ENCODE measurements around the gene CLEC4G.
A peak's percentile ranks its signal among the peaks of the same experiment; 100 is the strongest.
"Not testable (repeated sequence)": the region's sequence is repeated elsewhere in the genome, so short reads cannot be mapped to it uniquely, and the experiment has no call there.

CLEC4G gene

DNA sequence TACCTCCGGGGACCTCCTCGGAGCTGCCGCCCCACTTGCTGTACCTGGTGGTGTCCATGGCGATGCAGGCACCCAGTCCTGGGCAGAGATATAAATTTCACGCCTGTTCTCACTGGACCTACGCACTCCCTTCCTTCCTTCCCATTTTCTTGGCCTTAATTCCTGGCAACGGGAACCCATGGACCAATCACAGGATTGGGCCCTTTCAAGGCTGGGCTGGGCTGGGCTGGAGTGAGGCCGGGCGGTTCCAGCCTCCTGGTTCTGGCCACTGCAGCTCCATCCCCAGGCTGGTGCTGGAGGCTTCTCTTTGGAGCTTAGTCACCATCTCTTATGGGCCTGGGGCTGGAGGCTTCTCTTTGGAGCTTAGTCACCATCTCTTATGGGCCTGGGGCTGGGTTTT lies at the start of gene CLEC4G:
Gene CLEC4G (minus strand): TSS at position 66 of the 400 bp plus-strand sequence. CDS start 8 bp downstream, at position 58.
- no peak for DNase-seq (ENCODE audit: low read depth)

DNA sequence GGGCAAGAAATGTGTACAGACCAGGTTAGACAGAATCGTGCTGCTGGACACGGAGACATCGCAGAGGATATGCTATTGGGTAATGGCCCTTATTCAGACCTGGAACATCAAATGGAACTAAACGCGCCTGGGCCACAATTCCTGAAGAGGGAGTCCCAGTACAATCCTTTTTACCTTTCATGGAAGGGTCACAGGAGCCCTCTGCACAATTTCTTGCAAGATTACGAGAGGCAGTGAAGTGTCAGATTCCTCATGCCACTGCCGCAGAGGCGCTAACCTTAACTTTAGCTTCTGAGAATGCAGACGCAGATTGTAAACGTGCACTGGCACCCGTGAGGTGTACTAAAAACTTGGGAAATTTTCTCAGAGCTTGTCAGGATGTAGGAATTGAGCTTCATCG lies 49.2 kb upstream of the CLEC4G start:
- DNase-seq (ENCODE audit: low read depth) = no peak

DNA sequence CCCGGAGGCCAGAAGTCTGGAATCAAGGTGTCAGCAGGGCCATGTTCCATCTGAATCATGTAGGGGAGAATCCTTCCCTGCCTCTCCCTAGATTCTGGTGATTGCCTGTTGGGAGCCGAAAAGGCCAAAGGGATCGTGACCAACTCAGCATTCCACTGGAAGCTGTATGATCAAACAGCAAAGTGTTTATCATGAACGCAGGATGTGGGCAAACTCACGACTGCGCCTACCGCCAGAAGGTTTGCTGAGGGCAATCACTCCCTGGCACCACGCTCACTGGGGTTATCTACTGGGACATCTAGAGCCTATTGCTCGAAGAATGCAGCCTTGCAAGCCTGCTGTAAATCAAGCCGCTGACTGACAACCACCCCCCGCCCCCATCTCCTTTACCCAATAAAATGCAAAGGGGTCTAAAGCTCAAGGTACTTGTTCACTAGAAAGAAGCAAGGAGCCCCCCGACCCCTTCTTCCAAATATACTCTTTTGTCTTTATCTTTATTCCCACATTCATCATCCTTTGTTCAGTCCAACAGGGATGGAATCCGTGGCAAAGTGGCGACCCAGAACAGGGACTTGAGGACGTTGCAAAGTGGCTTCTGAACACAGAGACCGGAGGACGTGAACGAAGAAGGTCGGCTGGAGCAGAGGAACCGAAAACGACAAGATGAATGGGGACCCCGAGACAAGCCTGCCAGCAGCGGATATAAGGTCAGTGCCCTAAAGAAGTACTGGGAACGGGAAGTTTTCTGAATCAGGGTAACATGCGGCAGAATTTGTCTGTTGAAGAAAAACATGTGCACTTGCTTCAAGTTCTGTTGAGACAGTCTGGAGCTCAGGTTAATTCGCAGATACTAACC lies 47.9 kb upstream of the CLEC4G start:
- DNase-seq (ENCODE audit: low read depth) = no peak

- no peak for DNase-seq (ENCODE audit: low read depth)
Measured at GRCh38 chr19:7778081-7778480, 46.2 kb upstream of the CLEC4G start.

DNA sequence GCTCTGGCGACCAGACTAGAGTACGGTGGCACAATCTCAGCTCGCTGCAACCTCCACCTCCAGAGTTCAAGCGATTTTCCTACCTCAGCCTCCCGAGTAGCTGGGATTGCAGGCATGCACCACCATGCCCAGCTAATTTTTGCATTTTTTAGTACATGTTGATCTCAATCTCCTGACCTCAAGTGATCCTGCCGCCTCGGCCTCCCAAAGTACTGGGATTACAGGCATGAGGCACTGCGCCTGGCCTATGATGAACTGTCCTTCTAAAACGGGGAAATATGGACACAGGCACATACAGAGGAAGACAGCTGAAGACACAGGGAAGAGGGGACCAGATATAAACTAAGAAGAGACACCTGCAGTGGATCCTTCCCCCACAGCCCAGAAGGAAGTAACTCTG lies 43.9 kb upstream of the CLEC4G start:
- DNase-seq (ENCODE audit: low read depth) = no peak

GRCh38 chr19:7773841-7774240 lies 41.9 kb upstream of the CLEC4G start:
- no peak for DNase-seq (ENCODE audit: low read depth)

- DNase-seq (ENCODE audit: low read depth) = peak; percentile 62
Measured at GRCh38 chr19:7772752-7773291, 40.9 kb upstream of the CLEC4G start.

DNA sequence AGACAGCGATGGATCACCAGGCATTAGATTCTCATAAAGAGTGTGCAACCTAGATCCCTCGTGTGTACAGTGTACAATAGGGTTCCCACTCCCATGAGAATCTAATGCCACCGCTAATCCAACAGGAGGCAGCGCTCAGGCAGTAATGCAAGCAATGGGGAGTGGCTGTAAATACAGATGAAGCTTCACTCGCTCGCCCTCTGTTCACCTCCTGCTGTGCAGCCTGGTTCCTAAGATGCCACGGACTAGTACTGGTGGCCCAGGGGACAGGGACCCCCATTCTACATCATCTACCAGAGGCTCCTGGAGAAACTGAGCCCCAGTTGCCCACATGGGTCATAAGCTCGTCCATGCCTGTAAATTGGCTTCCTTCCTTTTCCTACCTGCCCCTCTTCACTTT lies 39.2 kb upstream of the CLEC4G start:
- no peak for DNase-seq (ENCODE audit: low read depth)

DNA sequence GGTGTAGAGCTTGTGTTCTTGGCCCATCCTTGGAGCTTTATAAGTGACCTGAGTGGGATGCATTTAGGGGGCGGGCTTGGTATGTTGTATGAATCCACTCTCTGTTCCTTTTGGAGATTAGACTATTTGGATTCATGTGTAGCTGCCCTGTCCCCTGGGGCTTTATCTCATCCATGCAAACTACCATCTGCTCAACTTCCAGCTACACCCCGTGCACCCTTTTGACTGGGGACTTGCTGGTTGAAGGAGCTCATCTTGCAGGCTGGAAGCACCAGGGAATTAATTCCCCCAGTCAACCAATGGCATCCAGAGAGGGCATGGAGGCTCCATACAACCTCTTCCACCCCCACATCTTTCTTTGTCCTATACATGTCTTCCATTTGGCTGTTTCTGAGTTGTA lies 37.3 kb upstream of the CLEC4G start:
- no peak for DNase-seq (ENCODE audit: low read depth)

DNA sequence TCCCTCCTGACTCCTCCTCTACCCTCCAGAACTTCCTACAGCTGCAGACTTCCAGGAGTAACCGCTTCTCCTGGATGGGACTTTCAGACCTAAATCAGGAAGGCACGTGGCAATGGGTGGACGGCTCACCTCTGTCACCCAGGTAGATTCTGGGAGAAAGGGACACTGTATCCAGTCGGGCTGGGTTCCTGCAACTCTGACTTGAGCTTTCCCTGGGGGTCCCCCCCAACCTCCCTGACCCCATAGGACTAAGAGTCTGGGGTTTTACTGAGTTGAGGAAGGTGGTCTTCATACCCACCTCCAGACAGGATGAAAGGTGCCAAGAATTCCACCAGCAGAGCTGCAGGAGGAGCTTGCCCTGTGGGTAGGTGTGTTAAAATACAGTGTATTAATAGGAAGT lies 35.6 kb upstream of the CLEC4G start:
- DNase-seq (ENCODE audit: low read depth) = no peak

GRCh38 chr19:7766535-7766934 lies 34.6 kb upstream of the CLEC4G start:
- no peak for DNase-seq (ENCODE audit: low read depth)

DNA sequence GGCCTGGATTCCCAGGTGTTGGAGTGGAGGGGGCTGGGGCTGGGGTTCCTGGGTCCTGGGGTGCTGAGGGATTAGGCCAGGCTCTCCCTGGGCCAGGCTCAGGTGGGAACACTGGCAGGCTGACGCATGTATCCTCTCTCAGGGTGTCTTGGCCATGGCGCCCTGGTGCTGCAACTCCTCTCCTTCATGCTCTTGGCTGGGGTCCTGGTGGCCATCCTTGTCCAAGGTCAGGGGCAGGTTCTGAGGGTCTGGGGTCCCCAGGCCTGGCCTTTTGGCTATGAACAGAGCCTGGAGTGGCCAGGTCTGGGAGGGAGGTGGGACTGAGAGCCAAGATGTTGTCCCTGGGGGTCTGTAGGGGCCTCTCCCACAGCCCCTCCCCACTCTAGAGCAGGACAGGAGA lies 33.1 kb upstream of the CLEC4G start:
- not testable (repeated sequence) for DNase-seq (ENCODE audit: low read depth)

- DNase-seq (ENCODE audit: low read depth) = not testable (repeated sequence)
Measured at GRCh38 chr19:7764157-7764556, 32.2 kb upstream of the CLEC4G start.

DNA sequence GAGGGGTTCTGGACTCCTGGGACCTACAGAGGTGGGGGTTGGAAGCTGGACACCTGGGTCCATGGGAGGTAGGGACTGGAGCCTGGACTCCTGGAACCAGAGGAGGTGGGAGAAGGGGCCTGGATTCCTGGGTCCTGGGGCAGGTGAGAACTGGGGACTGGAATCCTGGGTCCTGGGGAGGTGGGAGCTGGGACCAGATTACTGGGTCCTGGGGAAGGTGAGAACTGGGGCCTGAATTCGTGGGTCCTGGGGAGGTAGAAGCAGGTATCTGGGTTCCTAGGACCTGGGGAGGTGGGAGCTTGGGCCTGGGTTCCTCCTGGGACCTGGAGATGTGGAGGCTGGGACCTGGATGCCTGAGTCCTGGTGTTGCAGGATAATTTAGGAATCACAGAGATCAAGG lies 31.8 kb upstream of the CLEC4G start:
- DNase-seq (ENCODE audit: low read depth) = no peak

GRCh38 chr19:7762719-7763293 lies 30.9 kb upstream of the CLEC4G start, which contains the start of gene CLEC4M:
CLEC4M (plus strand) TSS chr19:7763243; CDS start chr19:7763267, 24 bp downstream.
- no peak for DNase-seq (ENCODE audit: low read depth)

- DNase-seq (ENCODE audit: low read depth) = no peak
Measured at GRCh38 chr19:7759156-7759555, 27.2 kb upstream of the CLEC4G start.

- DNase-seq (ENCODE audit: low read depth) = no peak
Measured at GRCh38 chr19:7757358-7757757, 25.4 kb upstream of the CLEC4G start.

GRCh38 chr19:7756258-7756657 lies 24.3 kb upstream of the CLEC4G start:
- no peak for DNase-seq (ENCODE audit: low read depth)

GRCh38 chr19:7751157-7751783 lies 19.4 kb upstream of the CLEC4G start:
- DNase-seq (ENCODE audit: low read depth) = no peak

DNA sequence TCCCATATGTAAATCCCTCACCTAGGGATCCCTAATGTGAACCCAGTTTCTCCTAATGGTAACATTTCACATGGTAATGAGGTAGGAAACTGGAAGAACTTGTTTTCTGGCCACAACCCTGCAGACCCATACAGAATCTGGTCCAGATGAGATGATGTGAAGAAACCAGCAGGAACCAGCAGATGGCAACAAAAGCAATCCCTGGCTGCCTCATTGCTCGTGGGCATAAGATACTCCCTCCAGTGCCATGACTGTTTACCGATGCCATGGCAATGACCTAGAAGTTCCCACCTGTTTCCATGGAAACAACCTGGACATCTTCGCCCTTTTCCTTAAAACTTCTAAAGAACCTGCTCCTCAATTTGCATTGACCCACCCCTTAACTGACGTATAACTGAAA lies 16.8 kb upstream of the CLEC4G start:
- no peak for DNase-seq (ENCODE audit: low read depth)

- no peak for DNase-seq (ENCODE audit: low read depth)
Measured at GRCh38 chr19:7748171-7748570, 16.3 kb upstream of the CLEC4G start.

DNA sequence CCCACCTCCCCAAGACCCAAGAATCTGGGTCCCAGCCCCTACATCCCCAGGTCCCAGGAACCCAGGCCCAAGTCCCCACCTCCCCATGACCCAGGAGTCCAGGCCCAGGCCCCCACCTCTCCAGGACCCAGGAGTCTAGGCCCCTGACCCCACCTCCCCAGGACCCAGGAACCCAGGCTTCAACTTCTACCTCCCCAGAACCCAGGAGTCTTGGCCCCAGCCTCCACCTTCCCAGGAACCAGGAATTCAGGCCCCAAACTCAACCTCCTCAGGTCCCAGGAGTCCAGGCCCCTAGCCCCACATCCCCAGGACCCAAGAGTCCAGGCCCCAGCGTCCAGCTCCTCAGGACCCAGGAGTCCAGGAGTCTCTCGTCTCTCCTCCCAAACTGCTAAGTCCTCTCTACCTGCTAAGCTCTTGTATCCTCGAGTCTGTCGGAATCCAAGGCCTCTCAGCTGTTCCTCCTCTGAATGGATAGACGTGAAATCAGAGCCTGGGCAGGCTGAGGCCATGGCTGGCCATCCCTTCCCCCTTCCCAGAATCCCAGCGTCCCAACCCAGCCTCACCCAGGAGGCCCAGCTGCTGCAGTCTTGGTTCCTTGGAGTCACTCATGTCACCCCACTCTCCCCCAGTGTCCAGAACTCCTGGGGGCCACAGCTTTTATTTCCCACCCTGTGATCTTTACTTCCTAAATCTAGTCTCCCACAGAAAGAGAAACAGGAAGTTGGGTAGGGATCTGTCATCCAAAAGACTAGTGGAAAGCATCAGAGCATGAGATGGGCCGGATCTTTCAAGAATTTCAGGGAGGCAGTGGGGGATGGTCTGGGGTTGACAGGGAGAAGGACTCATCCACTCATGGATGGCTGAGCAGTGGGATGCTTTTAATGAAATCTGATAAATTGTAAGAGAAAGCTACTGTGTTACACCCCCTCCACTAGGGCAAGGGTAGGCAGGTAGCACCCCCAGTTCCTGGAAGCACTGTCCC lies 15.3 kb upstream of the CLEC4G start, which contains the start of gene CD209:
Gene CD209 (minus strand): TSS at position 632 of the 982 bp plus-strand sequence. CDS start 23 bp downstream, at position 609.
- no peak for DNase-seq (ENCODE audit: low read depth)
